Spleen (tissue), 7 donors: Measurements from ENCODE around the gene SLC66A1.

Experiments
- POLR2A ChIP-seq, 3 donors: fragments of 450-650 bp; IDR thresholded peaks; one replicate each; pipeline ENCODE4 v1.5.1; 2017; ENCODE audit warnings: antibody characterized with exemption in 3 of 3, mild to moderate bottlenecking in 1 of 3
- POLR2AphosphoS5 ChIP-seq, 3 donors: sonication (generic); formaldehyde crosslinking; IDR thresholded peaks; one replicate each; pipeline ENCODE4 v1.5.1; 2017; ENCODE audit warnings: antibody characterized with exemption in 3 of 3
- TF ChIP-seq, protein P1 (sequence below), 11 experiments: fragments of 200-600 bp in 7 of 11; fragments of 450-650 bp in 4 of 11; sonication (generic) in 4 of 11; IDR thresholded peaks in 8 of 11; conservative IDR thresholded peaks in 3 of 11; 1 replicate in 7 of 11; 2 replicates in 4 of 11; pipeline versions ENCODE4 v1.4.0 to v1.8.0; 2016 to 2021; ENCODE audit warnings: antibody characterized with exemption in 11 of 11, inconsistent platforms in 4 of 11, mild to moderate bottlenecking in 1 of 11
- donor health status: DM: no; HTN: no; CAD: no; lungs with moderate emphysema.
- donor health status: DM: no; HTN: no; CAD: no.
- donor health status: DM: no; HTN: no; CAD: no.

DNA sequence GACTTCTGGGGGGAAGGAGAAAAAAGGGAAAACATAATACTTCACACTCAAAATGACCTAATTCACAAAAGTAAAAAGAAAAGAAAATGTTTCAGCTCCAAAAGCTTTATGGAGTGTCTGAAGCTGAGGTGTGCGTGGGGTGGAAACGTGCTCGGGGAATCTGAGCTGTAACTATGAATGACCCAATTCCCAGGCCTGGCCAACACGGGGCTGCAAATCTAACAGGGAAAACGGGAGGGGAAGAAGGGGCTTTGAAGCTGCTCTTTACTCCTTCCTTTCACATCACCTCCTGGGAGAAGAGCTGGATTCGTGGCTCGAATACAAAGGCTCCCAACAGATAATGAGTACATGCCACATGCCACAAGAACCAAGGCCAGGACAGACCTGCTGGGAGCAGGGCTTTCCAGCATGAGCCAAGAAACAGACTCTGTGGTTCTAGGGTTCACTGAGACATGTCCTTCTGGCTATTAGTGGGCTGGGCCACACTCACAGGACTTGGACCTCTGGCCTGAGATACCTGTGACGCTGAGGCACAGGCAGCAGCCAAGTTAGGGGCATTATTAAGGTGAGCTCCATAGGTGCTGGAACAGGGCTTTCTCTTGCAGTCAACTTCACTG lies 51.5 kb downstream of the SLC66A1 start:
- TF ChIP-seq, protein P1, sequence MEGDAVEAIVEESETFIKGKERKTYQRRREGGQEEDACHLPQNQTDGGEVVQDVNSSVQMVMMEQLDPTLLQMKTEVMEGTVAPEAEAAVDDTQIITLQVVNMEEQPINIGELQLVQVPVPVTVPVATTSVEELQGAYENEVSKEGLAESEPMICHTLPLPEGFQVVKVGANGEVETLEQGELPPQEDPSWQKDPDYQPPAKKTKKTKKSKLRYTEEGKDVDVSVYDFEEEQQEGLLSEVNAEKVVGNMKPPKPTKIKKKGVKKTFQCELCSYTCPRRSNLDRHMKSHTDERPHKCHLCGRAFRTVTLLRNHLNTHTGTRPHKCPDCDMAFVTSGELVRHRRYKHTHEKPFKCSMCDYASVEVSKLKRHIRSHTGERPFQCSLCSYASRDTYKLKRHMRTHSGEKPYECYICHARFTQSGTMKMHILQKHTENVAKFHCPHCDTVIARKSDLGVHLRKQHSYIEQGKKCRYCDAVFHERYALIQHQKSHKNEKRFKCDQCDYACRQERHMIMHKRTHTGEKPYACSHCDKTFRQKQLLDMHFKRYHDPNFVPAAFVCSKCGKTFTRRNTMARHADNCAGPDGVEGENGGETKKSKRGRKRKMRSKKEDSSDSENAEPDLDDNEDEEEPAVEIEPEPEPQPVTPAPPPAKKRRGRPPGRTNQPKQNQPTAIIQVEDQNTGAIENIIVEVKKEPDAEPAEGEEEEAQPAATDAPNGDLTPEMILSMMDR (IDR thresholded peaks at IDR 0.05 in 8 of 11, conservative IDR thresholded peaks at IDR 0.05 in 3 of 11): no peak
- TF ChIP-seq POLR2AphosphoS5 (IDR thresholded peaks at IDR 0.05) (no peak), POLR2A (IDR thresholded peaks at IDR 0.05) (no peak)
